Loucy (cell line): ENCODE data around the gene OR11A1.
"Not testable (repeated sequence)": the region's sequence is repeated elsewhere in the genome, so short reads cannot be mapped to it uniquely, and the experiment has no call there.

ENCODE experiments used
- H2AFZ ChIP-seq: fragments of 200-600 bp; sonication (generic); 2 replicates; pipeline ENCODE4 v1.6.0; 2016; ENCODE audit warnings: antibody characterized with exemption, mild to moderate bottlenecking, low read length, moderate library complexity
- H3F3A ChIP-seq: fragments of 200-600 bp; 2 replicates; pipeline ENCODE4 v1.6.0; 2016; ENCODE audit warnings: antibody characterized with exemption, low read depth, mild to moderate bottlenecking
- H3K27me3 ChIP-seq: fragments of 200-600 bp; sonication (generic); 2 replicates; pipeline ENCODE4 v1.6.1; 2014; ENCODE audit warnings: low read length, mild to moderate bottlenecking; ENCODE audit not compliant: insufficient read depth, poor library complexity, severe bottlenecking
- H3K36me3 ChIP-seq: fragments of 200-600 bp; sonication (generic); 2 replicates; pipeline ENCODE4 v1.6.1; 2016; ENCODE audit warnings: low read length; ENCODE audit not compliant: insufficient read depth
- H3K4me1 ChIP-seq: fragments of 200-600 bp; sonication (generic); 2 replicates; pipeline ENCODE4 v1.5.1; 2014; ENCODE audit warnings: low read length, mild to moderate bottlenecking; ENCODE audit not compliant: insufficient read depth, poor library complexity, severe bottlenecking
- H3K4me2 ChIP-seq: fragments of 200-600 bp; sonication (generic); 2 replicates; pipeline ENCODE4 v1.6.0; 2014; ENCODE audit warnings: antibody characterized with exemption, low read length, low read depth, mild to moderate bottlenecking; ENCODE audit not compliant: poor library complexity, severe bottlenecking
- H3K4me3 ChIP-seq: fragments of 200-600 bp; sonication (generic); 2 replicates; pipeline ENCODE4 v1.5.1; 2014; ENCODE audit warnings: low read length, mild to moderate bottlenecking, mixed read lengths; ENCODE audit not compliant: poor library complexity, severe bottlenecking
- H3K79me2 ChIP-seq: fragments of 200-600 bp; sonication (generic); 2 replicates; pipeline ENCODE4 v1.6.1; 2014; ENCODE audit warnings: low read length; ENCODE audit not compliant: insufficient read depth
- H3K9ac ChIP-seq: fragments of 200-600 bp; sonication (generic); 2 replicates; pipeline ENCODE4 v1.6.0; 2014; ENCODE audit warnings: mild to moderate bottlenecking, low read depth, low read length, moderate library complexity; ENCODE audit not compliant: poor library complexity, severe bottlenecking
- H3K9me2 ChIP-seq: fragments of 200-600 bp; sonication (generic); replicated peaks from 2 replicates; pipeline ENCODE4 v1.6.1; 2016; ENCODE audit warnings: low read depth, low read length, mixed read lengths
- H3K9me3 ChIP-seq: fragments of 200-600 bp; sonication (generic); 2 replicates; pipeline ENCODE4 v1.6.1; 2014; ENCODE audit warnings: mild to moderate bottlenecking, antibody characterized with exemption, low read length, low read depth; ENCODE audit not compliant: insufficient read depth
- H4K20me1 ChIP-seq: fragments of 200-600 bp; sonication (generic); 2 replicates; pipeline ENCODE4 v1.6.0; 2014; ENCODE audit warnings: antibody characterized with exemption, low read length, mild to moderate bottlenecking; ENCODE audit not compliant: insufficient read depth, poor library complexity, severe bottlenecking
- CTCF ChIP-seq: fragments of 200-600 bp; sonication (generic); conservative IDR thresholded peaks from 2 replicates; pipeline ENCODE4 v1.5.1; 2014; ENCODE audit warnings: mild to moderate bottlenecking, antibody characterized with exemption, low read length
- EZH2phosphoT487 ChIP-seq: fragments of 200-600 bp; IDR thresholded peaks from 2 replicates; pipeline ENCODE4 v1.6.1; 2018; ENCODE audit warnings: antibody characterized with exemption, mild to moderate bottlenecking, moderate library complexity, borderline replicate concordance

OR11A1 gene

GRCh38 chr6:29461021-29461814, 4.3 kb upstream of the OR11A1 start:
- Histone ChIP-seq H3K36me3 (no peaks in the 10 kb centered on the region), H3K9ac (no peak overlapping the region), H3K9me2 (no peaks in the 10 kb centered on the region), H3K4me1 (peaks cover 20% of the 10 kb centered on the region), H4K20me1 (no peaks in the 10 kb centered on the region), H3F3A (no peaks in the 10 kb centered on the region), H3K4me3 (no peak overlapping the region), H2AFZ (no peak overlapping the region), H3K27me3 (no peaks in the 10 kb centered on the region), H3K79me2 (no peaks in the 10 kb centered on the region), H3K9me3 (no peaks in the 10 kb centered on the region), H3K4me2 (no peak overlapping the region)
- no peak for TF ChIP-seq CTCF
- TF ChIP-seq EZH2phosphoT487, result no peak

- no peaks in the 10 kb centered on the region for H4K20me1 ChIP-seq
- H3F3A ChIP-seq, result no peaks in the 10 kb centered on the region
- no peaks in the 10 kb centered on the region for H3K9me2 ChIP-seq
- H3K4me3 ChIP-seq, result no peak overlapping the region
- no peak overlapping the region for H2AFZ ChIP-seq
- no peaks in the 10 kb centered on the region for H3K27me3 ChIP-seq
- no peak overlapping the region for H3K9ac ChIP-seq
- H3K79me2 ChIP-seq, result no peaks in the 10 kb centered on the region
- H3K36me3 ChIP-seq, result no peaks in the 10 kb centered on the region
- no peak overlapping the region for H3K4me2 ChIP-seq
- no peaks in the 10 kb centered on the region for H3K4me1 ChIP-seq
- no peaks in the 10 kb centered on the region for H3K9me3 ChIP-seq
- no peak for TF ChIP-seq EZH2phosphoT487
- no peak for TF ChIP-seq CTCF
These were observed 5.2 kb downstream of the OR11A1 start for GRCh38 chr6:29451471-29452193.

GRCh38 chr6:29447670-29448069, 9.2 kb downstream of the OR11A1 start:
- no peaks in the 10 kb centered on the region for H3K9me2 ChIP-seq
- no peaks in the 10 kb centered on the region for H3K79me2 ChIP-seq
- no peaks in the 10 kb centered on the region for H3F3A ChIP-seq
- TF ChIP-seq CTCF (no peak), EZH2phosphoT487 (no peak)
- no peaks in the 10 kb centered on the region for H4K20me1 ChIP-seq
- H3K9ac ChIP-seq, result no peak overlapping the region
- no peaks in the 10 kb centered on the region for H3K36me3 ChIP-seq
- H3K4me1 ChIP-seq, result no peaks in the 10 kb centered on the region
- H3K4me3 ChIP-seq, result no peak overlapping the region
- no peak overlapping the region for H2AFZ ChIP-seq
- no peaks in the 10 kb centered on the region for H3K27me3 ChIP-seq
- no peak overlapping the region for H3K4me2 ChIP-seq
- peaks cover 7% of the 10 kb centered on the region; the same call in 1 of the 2 replicates for H3K9me3 ChIP-seq

- H3K36me3 ChIP-seq, H2AFZ ChIP-seq: not testable (repeated sequence)
These were observed 12.8 kb downstream of the OR11A1 start for GRCh38 chr6:29444031-29444430.

More at GRCh38 chr6:29444031-29444430, 12.8 kb downstream of the OR11A1 start:
- H3K4me2 ChIP-seq, H4K20me1 ChIP-seq, H3K9ac ChIP-seq, H3K79me2 ChIP-seq, H3K27me3 ChIP-seq, H3K4me1 ChIP-seq, H3K4me3 ChIP-seq, H3K9me3 ChIP-seq, H3K9me2 ChIP-seq, H3F3A ChIP-seq: not testable (repeated sequence)
